Loucy (cell line): ENCODE data around the gene ABLIM2.

Experiments
- H2AFZ ChIP-seq: fragments of 200-600 bp; sonication (generic); 2 replicates; pipeline ENCODE4 v1.6.0; 2016; ENCODE audit warnings: antibody characterized with exemption, mild to moderate bottlenecking, low read length, moderate library complexity
- H3F3A ChIP-seq: fragments of 200-600 bp; 2 replicates; pipeline ENCODE4 v1.6.0; 2016; ENCODE audit warnings: antibody characterized with exemption, low read depth, mild to moderate bottlenecking
- H3K27me3 ChIP-seq: fragments of 200-600 bp; sonication (generic); 2 replicates; pipeline ENCODE4 v1.6.1; 2014; ENCODE audit warnings: low read length, mild to moderate bottlenecking; ENCODE audit not compliant: insufficient read depth, poor library complexity, severe bottlenecking
- H3K36me3 ChIP-seq: fragments of 200-600 bp; sonication (generic); 2 replicates; pipeline ENCODE4 v1.6.1; 2016; ENCODE audit warnings: low read length; ENCODE audit not compliant: insufficient read depth
- H3K4me1 ChIP-seq: fragments of 200-600 bp; sonication (generic); 2 replicates; pipeline ENCODE4 v1.5.1; 2014; ENCODE audit warnings: low read length, mild to moderate bottlenecking; ENCODE audit not compliant: insufficient read depth, poor library complexity, severe bottlenecking
- H3K4me2 ChIP-seq: fragments of 200-600 bp; sonication (generic); 2 replicates; pipeline ENCODE4 v1.6.0; 2014; ENCODE audit warnings: antibody characterized with exemption, low read length, low read depth, mild to moderate bottlenecking; ENCODE audit not compliant: poor library complexity, severe bottlenecking
- H3K4me3 ChIP-seq: fragments of 200-600 bp; sonication (generic); 2 replicates; pipeline ENCODE4 v1.5.1; 2014; ENCODE audit warnings: low read length, mild to moderate bottlenecking, mixed read lengths; ENCODE audit not compliant: poor library complexity, severe bottlenecking
- H3K79me2 ChIP-seq: fragments of 200-600 bp; sonication (generic); 2 replicates; pipeline ENCODE4 v1.6.1; 2014; ENCODE audit warnings: low read length; ENCODE audit not compliant: insufficient read depth
- H3K9ac ChIP-seq: fragments of 200-600 bp; sonication (generic); 2 replicates; pipeline ENCODE4 v1.6.0; 2014; ENCODE audit warnings: mild to moderate bottlenecking, low read depth, low read length, moderate library complexity; ENCODE audit not compliant: poor library complexity, severe bottlenecking
- H3K9me2 ChIP-seq: fragments of 200-600 bp; sonication (generic); replicated peaks from 2 replicates; pipeline ENCODE4 v1.6.1; 2016; ENCODE audit warnings: low read depth, low read length, mixed read lengths
- H3K9me3 ChIP-seq: fragments of 200-600 bp; sonication (generic); 2 replicates; pipeline ENCODE4 v1.6.1; 2014; ENCODE audit warnings: mild to moderate bottlenecking, antibody characterized with exemption, low read length, low read depth; ENCODE audit not compliant: insufficient read depth
- H4K20me1 ChIP-seq: fragments of 200-600 bp; sonication (generic); 2 replicates; pipeline ENCODE4 v1.6.0; 2014; ENCODE audit warnings: antibody characterized with exemption, low read length, mild to moderate bottlenecking; ENCODE audit not compliant: insufficient read depth, poor library complexity, severe bottlenecking
- CTCF ChIP-seq: fragments of 200-600 bp; sonication (generic); conservative IDR thresholded peaks from 2 replicates; pipeline ENCODE4 v1.5.1; 2014; ENCODE audit warnings: mild to moderate bottlenecking, antibody characterized with exemption, low read length
- EZH2phosphoT487 ChIP-seq: fragments of 200-600 bp; IDR thresholded peaks from 2 replicates; pipeline ENCODE4 v1.6.1; 2018; ENCODE audit warnings: antibody characterized with exemption, mild to moderate bottlenecking, moderate library complexity, borderline replicate concordance

The ABLIM2 gene

DNA sequence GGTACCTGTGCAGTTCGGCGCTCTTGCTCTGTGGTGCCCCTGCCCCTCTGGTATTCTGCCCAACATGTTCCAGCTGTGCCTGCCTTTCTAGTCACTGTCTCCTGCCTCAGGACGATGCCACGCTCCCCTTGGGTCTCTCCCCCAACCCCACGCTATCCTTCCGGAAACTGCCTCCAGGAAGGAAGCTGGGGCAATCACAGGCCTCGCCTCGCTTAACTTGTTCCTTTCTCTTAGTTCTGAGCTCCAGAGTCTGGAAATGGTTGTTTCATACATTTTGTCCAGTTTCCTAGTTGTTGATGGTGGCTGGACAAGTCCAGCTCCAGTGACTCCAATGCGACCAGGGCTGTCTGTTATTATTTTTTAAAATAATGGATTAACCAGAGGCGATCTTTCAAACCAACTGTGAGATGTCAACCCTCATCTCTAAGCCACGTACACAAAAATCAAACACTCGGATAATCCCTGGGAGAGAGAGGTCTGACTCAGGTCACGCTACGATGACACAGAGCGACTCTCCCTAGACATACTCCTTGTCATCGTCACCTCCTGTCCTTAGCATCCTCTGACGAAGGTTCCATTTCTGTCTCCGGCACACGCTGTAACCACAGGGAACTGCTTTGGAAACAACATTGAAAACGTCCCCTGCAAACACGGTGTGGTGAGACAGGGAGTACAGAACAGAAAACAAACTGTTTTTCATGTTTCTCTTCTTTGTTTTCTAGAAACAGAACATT is 62.5 kb downstream of the ABLIM2 start:
- H3K9ac ChIP-seq, result no peak overlapping the region

DNA sequence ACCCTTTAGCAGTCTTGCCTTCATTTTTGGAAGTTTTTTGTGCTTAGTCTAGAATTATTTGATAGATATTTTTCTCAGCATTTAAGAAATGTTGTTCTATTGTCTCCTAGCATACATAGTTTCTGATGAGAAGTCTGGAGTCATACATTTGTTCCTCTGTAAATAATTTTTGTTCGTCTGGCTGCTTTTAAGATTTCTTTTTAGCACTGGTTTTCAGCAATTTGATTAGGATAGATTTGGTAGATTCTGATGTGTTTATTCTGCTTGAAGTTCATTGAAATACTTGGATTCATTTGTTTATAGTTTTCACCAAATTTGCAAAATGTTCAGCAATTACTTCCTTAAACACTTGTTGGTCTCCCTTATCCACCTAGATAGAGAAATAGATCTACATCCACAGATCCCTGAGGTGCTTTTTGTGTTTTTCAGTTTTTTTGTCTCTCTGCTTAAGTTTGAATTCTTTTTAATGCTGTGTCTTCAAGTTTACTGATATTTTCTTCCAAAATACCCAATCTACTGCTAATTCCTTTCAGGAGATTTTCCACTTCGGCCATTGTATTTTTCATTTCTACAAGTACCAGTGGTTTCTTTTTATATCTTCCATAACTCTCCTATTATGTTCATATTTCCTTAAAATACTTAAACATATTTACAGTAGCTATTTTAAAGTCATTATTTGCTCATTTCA is 64.9 kb downstream of the ABLIM2 start:
- no peak overlapping the region for H3K4me2 ChIP-seq
- no peak for TF ChIP-seq CTCF
- no peak for TF ChIP-seq EZH2phosphoT487

More for the DNA sequence above, 62.5 kb downstream of the ABLIM2 start:
- TF ChIP-seq CTCF, result no peak
- TF ChIP-seq EZH2phosphoT487, result no peak
- Histone ChIP-seq H3K9me2 (no peaks in the 10 kb centered on the region), H4K20me1 (no peaks in the 10 kb centered on the region), H3K36me3 (no peaks in the 10 kb centered on the region), H3K4me3 (no peak overlapping the region), H3K27me3 (no peaks in the 10 kb centered on the region), H3K4me2 (no peak overlapping the region), H3K9me3 (peaks cover 8% of the 10 kb centered on the region; the same call in 1 of the 2 replicates), H3K4me1 (no peaks in the 10 kb centered on the region), H2AFZ (no peak overlapping the region), H3K79me2 (no peaks in the 10 kb centered on the region), H3F3A (no peaks in the 10 kb centered on the region)

DNA sequence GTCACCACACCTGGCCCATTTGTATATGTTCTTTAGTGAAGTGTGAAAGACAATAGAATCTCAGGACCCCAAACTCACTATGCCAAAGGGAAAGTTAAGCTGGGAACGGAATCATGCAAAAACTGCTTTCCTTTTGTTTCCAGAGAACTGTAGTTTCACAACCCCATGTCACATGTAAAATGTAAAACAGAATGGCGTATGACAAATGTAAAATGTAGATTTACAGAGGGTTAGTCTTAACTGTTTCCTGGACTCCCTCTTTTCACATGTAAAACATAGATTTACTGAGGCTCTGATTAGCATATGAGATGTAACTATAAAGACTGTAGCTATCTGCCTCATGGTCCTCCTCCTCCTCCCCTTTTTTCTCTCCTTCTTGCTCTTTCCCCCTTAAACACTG is 66.3 kb downstream of the ABLIM2 start:
- no peaks in the 10 kb centered on the region for H3K4me1 ChIP-seq
- no peaks in the 10 kb centered on the region for H3K9me2 ChIP-seq
- H3K79me2 ChIP-seq, result no peaks in the 10 kb centered on the region
- H3K9me3 ChIP-seq, result peaks cover 8% of the 10 kb centered on the region; the same call in 1 of the 2 replicates
- no peaks in the 10 kb centered on the region for H3F3A ChIP-seq
- TF ChIP-seq EZH2phosphoT487, result no peak
- no peak for TF ChIP-seq CTCF
- H3K36me3 ChIP-seq, result no peaks in the 10 kb centered on the region
- no peak overlapping the region for H2AFZ ChIP-seq
- no peak overlapping the region for H3K4me3 ChIP-seq
- no peaks in the 10 kb centered on the region for H4K20me1 ChIP-seq
- H3K27me3 ChIP-seq, result no peaks in the 10 kb centered on the region
- no peak overlapping the region for H3K9ac ChIP-seq
- H3K4me2 ChIP-seq, result no peak overlapping the region

More for the DNA sequence above, 64.9 kb downstream of the ABLIM2 start:
- no peaks in the 10 kb centered on the region for H3K79me2 ChIP-seq
- no peaks in the 10 kb centered on the region for H3K36me3 ChIP-seq
- no peaks in the 10 kb centered on the region for H4K20me1 ChIP-seq
- H3K4me3 ChIP-seq, result no peak overlapping the region
- H3F3A ChIP-seq, result no peaks in the 10 kb centered on the region
- no peaks in the 10 kb centered on the region for H3K4me1 ChIP-seq
- peaks cover 8% of the 10 kb centered on the region; the same call in 1 of the 2 replicates for H3K9me3 ChIP-seq
- no peaks in the 10 kb centered on the region for H3K9me2 ChIP-seq
- H3K9ac ChIP-seq, result no peak overlapping the region
- no peaks in the 10 kb centered on the region for H3K27me3 ChIP-seq
- no peak overlapping the region for H2AFZ ChIP-seq
